Neutrophil (primary cell): ENCODE data around the gene SUPT4H1.

Experiments used
- H3K27ac ChIP-seq: fragments of 200-600 bp; sonication (generic); 2 replicates; pipeline ENCODE4 v1.5.1; 2016; ENCODE audit warnings: mild to moderate bottlenecking, moderate library complexity
- H3K27me3 ChIP-seq: fragments of 200-600 bp; sonication (generic); 2 replicates; pipeline ENCODE4 v1.6.0; 2016; ENCODE audit warnings: mild to moderate bottlenecking
- H3K36me3 ChIP-seq: fragments of 200-600 bp; sonication (generic); 2 replicates; pipeline ENCODE4 v1.5.1; 2017
- H3K4me1 ChIP-seq, 2 experiments: fragments of 200-600 bp in 1 of 2; sonication (generic) in 1 of 2; 1 replicate in 1 of 2; 2 replicates in 1 of 2; pipeline versions ENCODE4 v1.5.1 to v1.6.1; 2013 to 2016; ENCODE audit warnings: low read depth in 1 of 2, low read length in 1 of 2, mild to moderate bottlenecking in 1 of 2, moderate library complexity in 1 of 2; ENCODE audit not compliant: control insufficient read depth in 1 of 2, insufficient read depth in 1 of 2
- H3K4me3 ChIP-seq, 2 experiments: fragments of 200-600 bp in 1 of 2; sonication (generic) in 1 of 2; 1 replicate in 1 of 2; 2 replicates in 1 of 2; pipeline ENCODE4 v1.5.1; 2013 to 2016; ENCODE audit warnings: low read depth in 1 of 2, low read length in 1 of 2, mild to moderate bottlenecking in 1 of 2, moderate library complexity in 1 of 2
- H3K9me3 ChIP-seq: fragments of 200-600 bp; sonication (generic); 2 replicates; pipeline ENCODE4 v1.5.1; 2016
- TF ChIP-seq, protein P1 (sequence below): fragments of 200-600 bp; sonication (generic); IDR thresholded peaks from 2 replicates; pipeline ENCODE4 v1.5.1; 2016; ENCODE audit warnings: antibody characterized with exemption

Gene SUPT4H1

DNA sequence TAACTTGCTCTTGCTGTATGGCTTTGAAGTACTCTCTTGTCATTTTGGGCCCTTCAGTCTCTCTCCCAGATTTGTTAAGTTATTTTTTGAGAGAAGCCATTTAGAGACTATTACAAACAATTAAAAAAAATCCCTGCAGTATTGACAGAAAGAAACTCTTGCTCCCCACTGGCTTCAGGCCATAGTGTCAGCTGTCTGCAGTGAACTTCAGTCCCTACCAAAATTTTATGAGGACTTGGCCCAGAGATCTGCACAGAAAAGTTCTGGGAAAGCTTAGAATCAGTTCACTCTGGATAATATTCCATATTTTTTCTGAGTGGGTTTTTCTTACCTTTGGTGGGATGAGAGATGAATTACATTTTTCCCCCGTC is 30.9 kb upstream of the SUPT4H1 start:
- H3K36me3 ChIP-seq, result no peaks in the 10 kb centered on the region
- no peaks in the 10 kb centered on the region for H3K9me3 ChIP-seq
- no peak overlapping the region for H3K27ac ChIP-seq
- no peaks in the 10 kb centered on the region for H3K4me1 ChIP-seq
- TF ChIP-seq, protein P1, sequence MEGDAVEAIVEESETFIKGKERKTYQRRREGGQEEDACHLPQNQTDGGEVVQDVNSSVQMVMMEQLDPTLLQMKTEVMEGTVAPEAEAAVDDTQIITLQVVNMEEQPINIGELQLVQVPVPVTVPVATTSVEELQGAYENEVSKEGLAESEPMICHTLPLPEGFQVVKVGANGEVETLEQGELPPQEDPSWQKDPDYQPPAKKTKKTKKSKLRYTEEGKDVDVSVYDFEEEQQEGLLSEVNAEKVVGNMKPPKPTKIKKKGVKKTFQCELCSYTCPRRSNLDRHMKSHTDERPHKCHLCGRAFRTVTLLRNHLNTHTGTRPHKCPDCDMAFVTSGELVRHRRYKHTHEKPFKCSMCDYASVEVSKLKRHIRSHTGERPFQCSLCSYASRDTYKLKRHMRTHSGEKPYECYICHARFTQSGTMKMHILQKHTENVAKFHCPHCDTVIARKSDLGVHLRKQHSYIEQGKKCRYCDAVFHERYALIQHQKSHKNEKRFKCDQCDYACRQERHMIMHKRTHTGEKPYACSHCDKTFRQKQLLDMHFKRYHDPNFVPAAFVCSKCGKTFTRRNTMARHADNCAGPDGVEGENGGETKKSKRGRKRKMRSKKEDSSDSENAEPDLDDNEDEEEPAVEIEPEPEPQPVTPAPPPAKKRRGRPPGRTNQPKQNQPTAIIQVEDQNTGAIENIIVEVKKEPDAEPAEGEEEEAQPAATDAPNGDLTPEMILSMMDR, result no peak
- no peak overlapping the region for H3K4me3 ChIP-seq
- H3K27me3 ChIP-seq, result no peaks in the 10 kb centered on the region

DNA sequence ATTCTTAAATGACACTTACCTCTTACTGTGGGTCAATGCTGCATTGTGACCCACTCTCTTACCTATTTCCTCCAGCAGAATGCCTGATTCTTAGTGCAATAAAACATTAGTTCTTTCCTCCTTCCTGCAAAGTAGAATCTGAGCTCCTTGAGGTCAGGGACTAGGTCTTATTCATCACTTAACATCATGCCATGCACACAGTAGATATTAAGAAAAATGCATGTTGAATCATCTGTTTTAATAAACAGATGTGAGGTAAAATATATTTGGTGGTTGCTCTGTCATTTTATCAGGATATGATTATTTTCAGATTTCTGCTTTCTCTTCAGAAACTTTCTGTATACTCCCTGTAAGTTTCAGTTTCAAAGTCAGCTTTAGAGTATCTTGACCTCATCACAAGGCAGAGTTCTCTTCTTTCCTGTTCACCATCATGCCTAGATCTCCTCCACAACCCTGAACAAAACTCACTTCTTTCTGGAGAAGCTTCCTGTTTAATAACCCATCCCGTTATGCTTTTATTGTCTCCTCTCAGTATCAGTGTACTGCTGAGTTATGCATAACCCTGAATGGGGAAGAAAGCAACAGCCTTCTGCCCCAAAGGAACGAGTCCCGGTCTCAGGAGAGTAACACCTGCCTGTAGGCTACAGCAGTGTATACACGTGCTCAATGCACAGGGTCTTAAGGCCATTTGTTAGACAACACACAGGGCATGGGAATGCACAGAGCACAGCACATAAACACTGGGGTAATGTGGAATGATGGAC is 30.3 kb upstream of the SUPT4H1 start:
- Histone ChIP-seq H3K4me3 (no peak overlapping the region), H3K4me1 (no peaks in the 10 kb centered on the region), H3K36me3 (no peaks in the 10 kb centered on the region), H3K9me3 (no peaks in the 10 kb centered on the region), H3K27ac (no peak overlapping the region), H3K27me3 (no peaks in the 10 kb centered on the region)
- TF ChIP-seq, protein P1, result no peak

DNA sequence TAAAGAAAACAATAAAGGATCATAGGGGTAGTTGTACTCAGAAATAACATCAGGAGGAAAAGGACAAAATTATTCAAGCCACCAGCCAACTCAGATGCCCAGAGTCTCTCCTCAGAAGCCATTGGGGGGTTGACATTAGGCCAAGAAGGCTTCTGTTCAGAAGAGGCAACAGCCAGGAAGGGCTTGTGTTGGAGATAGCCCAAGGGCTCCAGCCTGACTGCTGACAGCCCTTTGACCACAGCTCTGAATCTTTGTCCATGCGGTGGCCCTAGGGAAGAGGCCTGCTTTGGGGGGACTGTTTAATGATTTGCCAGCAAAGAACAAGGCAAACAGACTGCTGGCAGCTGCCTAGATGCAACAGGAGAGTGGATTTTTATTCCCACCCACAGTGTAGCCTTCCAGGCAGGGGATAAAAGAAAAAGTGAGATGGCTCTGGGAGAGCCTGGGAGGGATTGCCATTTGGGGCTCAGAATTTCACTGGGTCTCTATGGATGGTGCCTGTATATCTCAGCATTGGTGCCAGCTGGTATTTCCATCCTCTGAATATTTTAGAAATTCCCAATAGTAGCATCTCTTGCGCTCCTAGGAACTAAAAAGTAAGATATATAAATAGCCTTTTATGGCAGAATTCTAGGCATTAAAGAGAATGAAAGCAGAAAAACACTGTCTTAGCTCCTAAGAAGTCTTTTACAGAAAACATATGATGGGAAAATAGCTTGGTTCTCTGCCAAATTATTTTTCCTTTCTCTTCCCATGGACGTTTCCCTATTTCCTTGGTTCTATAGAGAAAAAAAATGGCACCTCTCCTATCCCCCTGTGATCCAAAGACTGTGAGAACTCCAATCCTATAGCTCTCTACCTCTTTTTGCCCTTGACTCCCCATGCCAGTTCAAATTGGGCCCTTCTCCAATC is 29.4 kb upstream of the SUPT4H1 start:
- Histone ChIP-seq H3K4me3 (no peak overlapping the region), H3K4me1 (no peaks in the 10 kb centered on the region), H3K27ac (no peak overlapping the region), H3K27me3 (no peaks in the 10 kb centered on the region), H3K9me3 (no peaks in the 10 kb centered on the region), H3K36me3 (no peaks in the 10 kb centered on the region)
- TF ChIP-seq, protein P1, result no peak

DNA sequence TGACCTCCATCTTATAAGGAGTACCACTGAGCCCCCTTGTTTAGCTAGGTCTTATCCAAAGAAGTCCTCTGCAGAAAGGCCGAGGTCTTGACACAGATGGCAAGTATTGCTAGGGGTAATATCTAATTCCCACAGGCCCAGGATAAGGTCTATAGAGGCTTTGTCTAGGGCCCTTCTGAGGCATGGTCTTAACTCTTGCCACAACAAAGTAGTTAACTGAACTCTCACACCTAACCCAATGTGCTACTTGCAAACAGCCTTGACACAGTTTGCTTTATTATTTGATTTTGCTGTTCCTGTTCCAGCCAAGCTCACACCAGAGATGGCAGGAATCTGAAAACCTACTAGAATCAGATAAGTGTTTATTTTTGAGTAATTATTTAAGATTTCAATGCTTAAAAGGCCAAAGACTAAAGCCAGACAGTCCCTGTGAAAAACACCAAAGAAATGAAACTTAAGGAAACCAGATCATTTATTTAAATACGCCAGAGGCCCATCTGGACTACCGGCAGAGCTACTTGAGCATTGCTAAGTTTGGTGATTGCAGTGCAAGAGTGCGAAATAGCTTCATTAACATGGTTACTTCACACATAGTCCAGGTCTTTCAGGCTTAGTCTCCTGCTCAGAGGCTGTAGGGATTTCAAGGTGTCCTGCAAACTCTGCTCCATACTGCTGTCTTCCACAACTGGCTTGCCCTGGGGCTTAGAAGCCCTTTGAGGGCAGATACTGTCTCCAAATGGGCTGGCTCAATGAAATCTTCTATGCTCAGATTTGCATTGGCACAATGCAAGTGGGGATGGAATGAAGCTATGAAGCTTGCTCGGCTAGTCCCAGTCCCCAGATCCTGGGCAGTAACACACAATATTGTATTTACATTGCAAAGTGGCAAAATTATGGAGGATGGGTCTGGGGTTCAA is 28.5 kb upstream of the SUPT4H1 start:
- Histone ChIP-seq H3K9me3 (no peaks in the 10 kb centered on the region), H3K36me3 (no peaks in the 10 kb centered on the region), H3K4me3 (no peak overlapping the region), H3K27me3 (no peaks in the 10 kb centered on the region), H3K27ac (no peak overlapping the region), H3K4me1 (peaks cover 0 to under 1% of the 10 kb centered on the region in 2 experiments)
- TF ChIP-seq, protein P1, result no peak

DNA sequence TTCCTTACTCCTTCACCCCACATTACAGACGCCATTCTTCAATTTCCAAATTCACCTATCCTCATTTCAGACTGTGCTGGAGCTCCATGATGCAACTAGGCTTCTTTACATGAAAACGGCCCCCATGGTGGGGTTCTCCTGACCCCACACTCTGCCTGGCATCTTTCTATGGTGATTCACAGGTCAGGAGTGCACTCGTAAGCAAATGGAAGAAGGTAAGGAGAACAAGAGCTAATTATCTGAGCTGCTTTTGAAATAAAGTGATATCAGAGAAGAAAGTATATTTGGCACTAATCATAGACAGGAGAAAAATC is 27.5 kb upstream of the SUPT4H1 start:
- Histone ChIP-seq H3K27me3 (no peaks in the 10 kb centered on the region), H3K4me3 (no peak overlapping the region), H3K4me1 (peaks cover 5 to 7% of the 10 kb centered on the region in 2 experiments), H3K9me3 (no peaks in the 10 kb centered on the region), H3K27ac (no peak overlapping the region), H3K36me3 (no peaks in the 10 kb centered on the region)
- TF ChIP-seq, protein P1, result no peak
